HG03045 (cell line): ENCODE results near the gene IGSF21.
"Not testable (repeated sequence)": the region's sequence is repeated elsewhere in the genome, so short reads cannot be mapped to it uniquely, and the experiment has no call there.

ENCODE experiments used
- ATAC-seq: cut with Tn5 transposase; IDR thresholded peaks from one replicate; pipeline ENCODE4 v1.9.1; 2021; ENCODE audit warnings: mild to moderate bottlenecking, moderate library complexity; ENCODE audit not compliant: unreplicated experiment

Gene IGSF21

GRCh38 chr1:18415448-18416027, 307.9 kb downstream of the IGSF21 start:
- no peak for ATAC-seq

- ATAC-seq = not testable (repeated sequence)
These were observed 308.5 kb downstream of the IGSF21 start for GRCh38 chr1:18416126-18416525.

GRCh38 chr1:18417316-18418269, 310.0 kb downstream of the IGSF21 start:
- ATAC-seq = no peak

- no peak for ATAC-seq
These were observed 311.7 kb downstream of the IGSF21 start for GRCh38 chr1:18419113-18419844.

- no peak for ATAC-seq
These were observed 312.2 kb downstream of the IGSF21 start for GRCh38 chr1:18419845-18420184.

GRCh38 chr1:18422076-18422777, 314.6 kb downstream of the IGSF21 start:
- no peak for ATAC-seq

GRCh38 chr1:18422954-18423353, 315.4 kb downstream of the IGSF21 start:
- no peak for ATAC-seq

GRCh38 chr1:18426580-18426979, 319.0 kb downstream of the IGSF21 start:
- no peak for ATAC-seq
